ENCODE data around the gene MYL2.

DNA sequence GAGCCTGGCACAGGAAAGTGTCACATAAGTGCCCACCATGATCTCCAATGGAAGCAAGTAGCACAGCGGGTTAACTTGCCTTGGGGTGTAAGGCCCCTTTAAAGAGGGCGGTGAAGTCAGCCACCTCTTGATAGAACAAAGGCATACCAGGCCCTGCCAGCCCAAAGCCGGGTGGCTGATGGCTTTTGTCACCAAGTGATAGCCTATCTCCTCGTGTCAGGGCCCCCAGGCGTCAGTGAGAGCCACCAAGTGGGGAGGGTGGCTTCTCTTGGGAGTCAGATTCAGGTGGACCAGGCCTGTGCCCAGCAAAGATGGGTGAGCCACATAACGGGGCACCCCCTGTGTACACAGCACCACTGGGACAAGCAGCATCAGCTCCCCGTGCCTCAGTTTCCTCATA, 8.3 kb upstream of the MYL2 start:
- TF ChIP-seq, protein P1, sequence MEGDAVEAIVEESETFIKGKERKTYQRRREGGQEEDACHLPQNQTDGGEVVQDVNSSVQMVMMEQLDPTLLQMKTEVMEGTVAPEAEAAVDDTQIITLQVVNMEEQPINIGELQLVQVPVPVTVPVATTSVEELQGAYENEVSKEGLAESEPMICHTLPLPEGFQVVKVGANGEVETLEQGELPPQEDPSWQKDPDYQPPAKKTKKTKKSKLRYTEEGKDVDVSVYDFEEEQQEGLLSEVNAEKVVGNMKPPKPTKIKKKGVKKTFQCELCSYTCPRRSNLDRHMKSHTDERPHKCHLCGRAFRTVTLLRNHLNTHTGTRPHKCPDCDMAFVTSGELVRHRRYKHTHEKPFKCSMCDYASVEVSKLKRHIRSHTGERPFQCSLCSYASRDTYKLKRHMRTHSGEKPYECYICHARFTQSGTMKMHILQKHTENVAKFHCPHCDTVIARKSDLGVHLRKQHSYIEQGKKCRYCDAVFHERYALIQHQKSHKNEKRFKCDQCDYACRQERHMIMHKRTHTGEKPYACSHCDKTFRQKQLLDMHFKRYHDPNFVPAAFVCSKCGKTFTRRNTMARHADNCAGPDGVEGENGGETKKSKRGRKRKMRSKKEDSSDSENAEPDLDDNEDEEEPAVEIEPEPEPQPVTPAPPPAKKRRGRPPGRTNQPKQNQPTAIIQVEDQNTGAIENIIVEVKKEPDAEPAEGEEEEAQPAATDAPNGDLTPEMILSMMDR (IDR thresholded peaks at IDR 0.05) = no peak
- TF ChIP-seq POLR2A (IDR thresholded peaks at IDR 0.05) = no peak
